DOHH2 (cell line): ENCODE data around the gene DRD2.

Experiments
- H3F3A ChIP-seq: fragments of 200-600 bp; sonication (generic), shearing (Covaris generic); 2 replicates; pipeline ENCODE4 v1.6.0; 2016; ENCODE audit warnings: antibody characterized with exemption, mild to moderate bottlenecking; ENCODE audit not compliant: control insufficient read depth, insufficient read depth
- H3K27ac ChIP-seq: fragments of 200-600 bp; sonication (generic); 2 replicates; pipeline ENCODE4 v1.5.1; 2014; ENCODE audit warnings: low read depth, mild to moderate bottlenecking, low read length, moderate library complexity
- H3K27me3 ChIP-seq: fragments of 200-600 bp; sonication (generic); 2 replicates; pipeline ENCODE4 v1.6.1; 2014; ENCODE audit warnings: mild to moderate bottlenecking, low read length, mixed read lengths; ENCODE audit not compliant: control insufficient read depth
- H3K36me3 ChIP-seq: fragments of 200-600 bp; sonication (generic); 2 replicates; pipeline ENCODE4 v1.6.1; 2014; ENCODE audit warnings: mild to moderate bottlenecking, low read length, moderate library complexity, mixed read lengths; ENCODE audit not compliant: control insufficient read depth
- H3K4me1 ChIP-seq: fragments of 200-600 bp; sonication (generic); 2 replicates; pipeline ENCODE4 v1.6.1; 2014; ENCODE audit warnings: mild to moderate bottlenecking, low read length, mixed read lengths; ENCODE audit not compliant: control insufficient read depth
- H3K4me2 ChIP-seq: fragments of 200-600 bp; sonication (generic); 2 replicates; pipeline ENCODE4 v1.6.0; 2014; ENCODE audit warnings: mild to moderate bottlenecking, low read length, moderate library complexity
- H3K4me3 ChIP-seq: fragments of 200-600 bp; sonication (generic); 2 replicates; pipeline ENCODE4 v1.5.1; 2014; ENCODE audit warnings: mild to moderate bottlenecking, low read length, mixed read lengths
- H3K79me2 ChIP-seq: fragments of 200-600 bp; sonication (generic); 2 replicates; pipeline ENCODE4 v1.6.1; 2014; ENCODE audit warnings: mild to moderate bottlenecking, low read length, mixed read lengths; ENCODE audit not compliant: control insufficient read depth
- H3K9me2 ChIP-seq: fragments of 200-600 bp; sonication (generic); replicated peaks from 2 replicates; pipeline ENCODE4 v1.6.1; 2014; ENCODE audit warnings: mild to moderate bottlenecking, low read length, mixed read lengths; ENCODE audit not compliant: control insufficient read depth
- H3K9me3 ChIP-seq: fragments of 200-600 bp; sonication (generic); 2 replicates; pipeline ENCODE4 v1.6.1; 2014; ENCODE audit warnings: antibody characterized with exemption, low read length, mixed read lengths; ENCODE audit not compliant: control insufficient read depth, insufficient read depth
- H4K20me1 ChIP-seq: fragments of 200-600 bp; sonication (generic); 2 replicates; pipeline ENCODE4 v1.6.0; 2014; ENCODE audit warnings: low read depth, mild to moderate bottlenecking, antibody characterized with exemption, low read length, moderate library complexity; ENCODE audit not compliant: control insufficient read depth, insufficient read depth
- EZH2phosphoT487 ChIP-seq: fragments of 200-600 bp; sonication (generic); IDR thresholded peaks from 2 replicates; pipeline ENCODE4 v1.6.1; 2017; ENCODE audit warnings: borderline replicate concordance, mild to moderate bottlenecking, antibody characterized with exemption, low read length, moderate library complexity, mixed read lengths
- TF ChIP-seq, protein P1 (sequence below): fragments of 200-600 bp; sonication (generic); IDR thresholded peaks from one replicate; pipeline ENCODE4 v1.5.1; 2014; ENCODE audit warnings: antibody characterized with exemption, mild to moderate bottlenecking, low read depth, low read length; ENCODE audit not compliant: poor library complexity, severe bottlenecking

The DRD2 gene

DNA sequence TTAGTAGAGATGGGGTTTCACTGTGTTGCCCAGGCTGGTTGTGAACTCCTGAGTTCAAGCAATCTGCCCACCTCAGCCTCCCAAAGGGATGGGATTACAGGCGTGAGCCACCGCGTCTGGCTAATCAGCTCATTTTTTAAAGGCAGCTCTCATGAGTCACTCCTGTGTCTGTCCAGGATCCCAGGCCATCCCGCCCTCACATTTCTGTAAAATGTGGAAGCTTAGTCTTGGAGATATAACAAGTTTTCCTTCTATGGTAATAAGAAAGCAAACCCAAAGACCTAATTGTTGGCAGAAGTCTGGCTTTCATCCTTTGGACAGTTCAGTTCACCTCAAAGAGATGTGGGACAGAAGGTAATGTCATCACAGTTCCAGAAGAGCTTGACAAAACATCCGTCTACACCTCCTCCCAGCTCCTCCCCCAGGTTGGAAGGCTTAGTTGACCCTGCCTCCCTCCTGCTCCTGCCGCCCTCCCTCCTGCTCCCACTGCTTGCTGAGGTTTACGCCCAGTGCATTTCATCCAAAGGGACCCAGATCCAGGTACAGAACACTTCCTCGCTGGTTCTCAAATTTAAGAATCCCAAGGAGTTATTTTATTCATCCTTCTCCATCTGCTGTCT lies 6.4 kb downstream of the DRD2 start:
- Histone ChIP-seq H3K9me2 (no peaks in the 10 kb centered on the region), H3K27ac (no peak overlapping the region), H3K36me3 (no peaks in the 10 kb centered on the region), H3K4me1 (no peaks in the 10 kb centered on the region), H3K9me3 (no peaks in the 10 kb centered on the region), H3K27me3 (no peaks in the 10 kb centered on the region), H3K4me3 (no peak overlapping the region), H3K79me2 (no peaks in the 10 kb centered on the region), H3K4me2 (no peak overlapping the region), H4K20me1 (no peaks in the 10 kb centered on the region), H3F3A (no peaks in the 10 kb centered on the region)
- TF ChIP-seq, protein P1, sequence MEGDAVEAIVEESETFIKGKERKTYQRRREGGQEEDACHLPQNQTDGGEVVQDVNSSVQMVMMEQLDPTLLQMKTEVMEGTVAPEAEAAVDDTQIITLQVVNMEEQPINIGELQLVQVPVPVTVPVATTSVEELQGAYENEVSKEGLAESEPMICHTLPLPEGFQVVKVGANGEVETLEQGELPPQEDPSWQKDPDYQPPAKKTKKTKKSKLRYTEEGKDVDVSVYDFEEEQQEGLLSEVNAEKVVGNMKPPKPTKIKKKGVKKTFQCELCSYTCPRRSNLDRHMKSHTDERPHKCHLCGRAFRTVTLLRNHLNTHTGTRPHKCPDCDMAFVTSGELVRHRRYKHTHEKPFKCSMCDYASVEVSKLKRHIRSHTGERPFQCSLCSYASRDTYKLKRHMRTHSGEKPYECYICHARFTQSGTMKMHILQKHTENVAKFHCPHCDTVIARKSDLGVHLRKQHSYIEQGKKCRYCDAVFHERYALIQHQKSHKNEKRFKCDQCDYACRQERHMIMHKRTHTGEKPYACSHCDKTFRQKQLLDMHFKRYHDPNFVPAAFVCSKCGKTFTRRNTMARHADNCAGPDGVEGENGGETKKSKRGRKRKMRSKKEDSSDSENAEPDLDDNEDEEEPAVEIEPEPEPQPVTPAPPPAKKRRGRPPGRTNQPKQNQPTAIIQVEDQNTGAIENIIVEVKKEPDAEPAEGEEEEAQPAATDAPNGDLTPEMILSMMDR = no peak
- TF ChIP-seq EZH2phosphoT487 = no peak

DNA sequence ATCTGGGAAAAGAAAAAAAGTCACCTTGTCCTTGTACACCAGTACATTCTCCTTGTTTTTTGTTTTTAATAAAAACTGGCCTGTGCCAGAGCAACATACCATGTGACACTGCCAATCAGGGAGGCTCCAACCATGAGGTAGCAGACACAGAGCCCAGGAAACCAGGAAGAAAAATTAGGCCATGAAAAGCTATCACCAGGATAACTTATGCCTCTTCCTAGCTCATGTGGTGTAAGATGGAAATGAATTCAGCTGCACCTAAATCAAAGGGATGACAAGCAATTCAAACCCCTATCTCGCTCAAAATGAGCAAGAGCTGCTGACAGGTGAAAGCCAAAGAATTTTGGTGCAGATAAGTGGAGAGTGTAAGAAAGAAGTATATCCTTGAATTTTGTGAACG lies 7.7 kb downstream of the DRD2 start:
- TF ChIP-seq, protein P1 = no peak
- TF ChIP-seq EZH2phosphoT487 = no peak
- Histone ChIP-seq H3K27me3 (no peaks in the 10 kb centered on the region), H3K4me2 (no peak overlapping the region), H3K4me1 (no peaks in the 10 kb centered on the region), H3K9me3 (no peaks in the 10 kb centered on the region), H3K27ac (no peak overlapping the region), H4K20me1 (no peaks in the 10 kb centered on the region), H3K36me3 (no peaks in the 10 kb centered on the region), H3K9me2 (no peaks in the 10 kb centered on the region), H3K79me2 (no peaks in the 10 kb centered on the region), H3F3A (no peaks in the 10 kb centered on the region), H3K4me3 (no peak overlapping the region)

DNA sequence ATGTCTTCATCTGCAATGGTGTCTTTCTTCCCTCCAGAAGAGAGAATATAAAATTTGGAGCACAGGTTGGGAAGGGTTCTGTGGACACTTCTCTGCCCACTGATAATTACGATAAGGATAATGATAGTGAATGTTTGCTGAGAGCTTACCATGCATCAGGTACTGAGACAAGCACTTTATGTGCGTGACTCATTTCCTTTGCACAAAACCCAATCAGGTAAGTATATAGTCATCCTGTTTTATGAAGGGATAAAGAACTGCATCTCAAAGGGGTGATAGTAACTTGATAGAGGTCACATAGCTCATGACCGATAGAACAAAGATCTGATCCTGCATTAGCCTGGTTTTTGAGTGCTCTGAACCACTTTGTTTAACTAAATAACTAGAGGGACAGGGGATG lies 9.4 kb downstream of the DRD2 start:
- Histone ChIP-seq H3K27me3 (no peaks in the 10 kb centered on the region), H3K4me1 (no peaks in the 10 kb centered on the region), H3K79me2 (no peaks in the 10 kb centered on the region), H3F3A (no peaks in the 10 kb centered on the region), H3K36me3 (no peaks in the 10 kb centered on the region), H3K9me3 (no peaks in the 10 kb centered on the region), H3K9me2 (no peaks in the 10 kb centered on the region), H3K27ac (no peak overlapping the region), H3K4me3 (no peak overlapping the region), H3K4me2 (no peak overlapping the region), H4K20me1 (no peaks in the 10 kb centered on the region)
- no peak for TF ChIP-seq EZH2phosphoT487
- TF ChIP-seq, protein P1 = no peak
